Liver (tissue), 9 donors: ENCODE data around the gene TERB1. TPM values are rescaled to one million over a fixed set of nuclear protein-coding genes. Genes with fewer than 3 reads are reported as not detected.

Experiments used
- DNase-seq: peaks from one replicate; pipeline ENCODE4 v3.0.0-alpha.2; 2017; ENCODE audit warnings: low spot score
- H3K27ac ChIP-seq, 2 donors: one replicate each; pipeline ENCODE4 v1.7.0; 2013; ENCODE audit warnings: inconsistent platforms in 2 of 2, low read length in 2 of 2, control low read depth in 1 of 2, low read depth in 1 of 2, mild to moderate bottlenecking in 1 of 2
- H3K27me3 ChIP-seq, 4 donors: one replicate each; pipeline versions ENCODE4 v1.6.1 to v1.7.0; 2013; ENCODE audit warnings: low read length in 3 of 4, inconsistent platforms in 1 of 4, mild to moderate bottlenecking in 1 of 4, moderate library complexity in 1 of 4; ENCODE audit not compliant: control insufficient read depth in 4 of 4, insufficient read depth in 4 of 4
- H3K36me3 ChIP-seq, 4 donors: one replicate each; pipeline versions ENCODE4 v1.6.1 to v1.7.0; 2013; ENCODE audit warnings: low read length in 3 of 4, mild to moderate bottlenecking in 3 of 4, low read depth in 1 of 4, moderate library complexity in 1 of 4; ENCODE audit not compliant: control insufficient read depth in 4 of 4, insufficient read depth in 3 of 4
- H3K4me1 ChIP-seq, 4 donors: one replicate each; pipeline versions ENCODE4 v1.6.1 to v1.7.0; 2013; ENCODE audit warnings: low read length in 3 of 4, mild to moderate bottlenecking in 3 of 4, moderate library complexity in 1 of 4; ENCODE audit not compliant: control insufficient read depth in 4 of 4, insufficient read depth in 4 of 4
- H3K4me3 ChIP-seq, 3 donors: one replicate each; pipeline versions ENCODE4 v1.6.1 to v1.7.0; 2013; ENCODE audit warnings: low read length in 3 of 3, control low read depth in 1 of 3, low read depth in 1 of 3, mild to moderate bottlenecking in 1 of 3
- H3K9ac ChIP-seq, 2 donors: one replicate each; pipeline ENCODE4 v1.7.0; 2013; ENCODE audit warnings: low read length in 2 of 2, mild to moderate bottlenecking in 2 of 2, moderate library complexity in 2 of 2, control low read depth in 1 of 2, low read depth in 1 of 2
- H3K9me3 ChIP-seq, 4 donors: one replicate each; pipeline versions ENCODE4 v1.6.1 to v1.7.0; 2013; ENCODE audit warnings: low read length in 3 of 4; ENCODE audit not compliant: control insufficient read depth in 4 of 4
- EGR1 ChIP-seq, 2 donors: IDR thresholded peaks; 2 replicates each; pipeline ENCODE4 v1.6.1; 2016 to 2018; ENCODE audit warnings: antibody characterized with exemption in 2 of 2, low read depth in 2 of 2
- GABPA ChIP-seq, 2 donors: IDR thresholded peaks in 1 of 2; conservative IDR thresholded peaks in 1 of 2; 2 replicates each; pipeline ENCODE4 v1.6.1; 2016; ENCODE audit warnings: antibody characterized with exemption in 2 of 2, mild to moderate bottlenecking in 1 of 2, moderate library complexity in 1 of 2
- HNF4A ChIP-seq, 2 donors: conservative IDR thresholded peaks; 2 replicates each; pipeline ENCODE4 v1.6.1; 2016; ENCODE audit warnings: antibody characterized with exemption in 2 of 2, mild to moderate bottlenecking in 2 of 2
- NR2F2 ChIP-seq: IDR thresholded peaks from 2 replicates; pipeline ENCODE4 v1.6.1; 2016; ENCODE audit warnings: antibody characterized with exemption
- RAD21 ChIP-seq, 2 donors: IDR thresholded peaks; 2 replicates each; pipeline ENCODE4 v1.6.1; 2016; ENCODE audit warnings: antibody characterized with exemption in 2 of 2, mild to moderate bottlenecking in 2 of 2
- SP1 ChIP-seq: IDR thresholded peaks from 2 replicates; pipeline ENCODE4 v1.6.1; 2018; ENCODE audit warnings: antibody characterized with exemption, mild to moderate bottlenecking
- YY1 ChIP-seq: IDR thresholded peaks from 2 replicates; pipeline ENCODE4 v1.6.1; 2016; ENCODE audit warnings: antibody characterized with exemption, mild to moderate bottlenecking
- WGBS: extraction: QIAGEN DNeasy Blood & Tissue Kit; methylation state at CpG from one replicate; pipeline ENCODE4 v1.1.7; 2013; 5-methylcytosine and 5-hydroxymethylcytosine counted together
- polyA plus RNA-seq, 2 donors: library from polyadenylated mRNA; stranded (reverse) in 1 of 2; unstranded in 1 of 2; fragments of 200-250 nt in 1 of 2; fragments of >200 nt in 1 of 2; fragmentation: Nextera tagmentation in 1 of 2; extraction: Ambion mirVana in 1 of 2; gene quantifications; one replicate each; pipeline versions ENCODE4 v1.2.1 to v1.2.3, GENCODE V29; 2013 to 2015
- total RNA-seq, 2 donors: library from RNA; depleted of rRNA; stranded (reverse); fragments of >200 nt; gene quantifications; one replicate each; pipeline ENCODE4 v1.2.3, GENCODE V29; 2014
- TF ChIP-seq, protein P1 (sequence below): IDR thresholded peaks from 2 replicates; pipeline ENCODE4 v1.6.1; 2016; ENCODE audit warnings: antibody characterized with exemption
- TF ChIP-seq, protein P2 (sequence below): fragments of 150-350 bp; IDR thresholded peaks from 2 replicates; pipeline ENCODE4 v1.5.1; 2017; ENCODE audit warnings: improper control_type of control experiment, low read depth, low read length; ENCODE audit not compliant: missing input control
- TF ChIP-seq, protein P3 (sequence below): IDR thresholded peaks from 2 replicates; pipeline ENCODE4 v1.6.1; 2016; ENCODE audit warnings: antibody characterized with exemption
- TF ChIP-seq, protein P4 (sequence below): IDR thresholded peaks from 2 replicates; pipeline ENCODE4 v1.6.1; 2016; ENCODE audit warnings: antibody characterized with exemption
- donor health status: healthy.
- donor health status: healthy.
- donor health status: healthy.
- donor health status: healthy.
- donor health status: healthy.

TERB1 gene
- total and polyA plus RNA-seq, 4 donors, result 0.08 to 0.17 TPM; not detected in 2

DNA sequence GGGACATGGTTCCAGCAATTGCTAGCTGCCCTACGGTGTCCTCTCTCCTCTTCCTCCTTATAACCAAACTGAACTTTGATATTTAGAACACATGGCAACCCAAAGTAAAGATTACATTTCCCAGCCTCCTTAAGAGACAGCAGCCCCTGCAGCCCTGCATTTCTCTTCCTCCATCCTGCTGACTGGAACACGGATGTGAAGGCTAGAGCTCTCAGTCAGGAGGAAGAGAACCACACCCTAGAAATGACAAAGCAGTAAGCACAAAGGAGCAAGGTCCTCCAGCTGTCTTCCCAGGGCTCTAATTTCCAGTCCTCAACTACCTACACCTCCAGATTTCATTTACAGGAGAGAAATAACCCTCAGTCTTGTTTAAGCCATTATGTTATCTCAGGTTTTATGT is 60.9 kb downstream of the TERB1 start:
- peaks cover 0 to 26% (median 19%) of the 10 kb centered on the region in 4 donors for H3K4me1 ChIP-seq
- H3K4me3 ChIP-seq, result no peak overlapping the region
- no peaks in the 10 kb centered on the region for H3K27me3 ChIP-seq
- no peak for DNase-seq
- WGBS, result 56% methylated on average over 2 of the region's 2 CpGs
- peaks cover 10 to 28% (median 22%) of the 10 kb centered on the region in 4 donors for H3K36me3 ChIP-seq
- peak overlapping the region; percentile 72 to 80 for H3K27ac ChIP-seq
- H3K9ac ChIP-seq, result peak overlapping the region in 1 of 2 donors; percentile 17
- TF ChIP-seq NR2F2 (no peak), YY1 (no peak), GABPA (IDR thresholded peaks at IDR 0.05 in 1 of 2, conservative IDR thresholded peaks at IDR 0.05 in 1 of 2) (no peak)
- TF ChIP-seq, protein P1, sequence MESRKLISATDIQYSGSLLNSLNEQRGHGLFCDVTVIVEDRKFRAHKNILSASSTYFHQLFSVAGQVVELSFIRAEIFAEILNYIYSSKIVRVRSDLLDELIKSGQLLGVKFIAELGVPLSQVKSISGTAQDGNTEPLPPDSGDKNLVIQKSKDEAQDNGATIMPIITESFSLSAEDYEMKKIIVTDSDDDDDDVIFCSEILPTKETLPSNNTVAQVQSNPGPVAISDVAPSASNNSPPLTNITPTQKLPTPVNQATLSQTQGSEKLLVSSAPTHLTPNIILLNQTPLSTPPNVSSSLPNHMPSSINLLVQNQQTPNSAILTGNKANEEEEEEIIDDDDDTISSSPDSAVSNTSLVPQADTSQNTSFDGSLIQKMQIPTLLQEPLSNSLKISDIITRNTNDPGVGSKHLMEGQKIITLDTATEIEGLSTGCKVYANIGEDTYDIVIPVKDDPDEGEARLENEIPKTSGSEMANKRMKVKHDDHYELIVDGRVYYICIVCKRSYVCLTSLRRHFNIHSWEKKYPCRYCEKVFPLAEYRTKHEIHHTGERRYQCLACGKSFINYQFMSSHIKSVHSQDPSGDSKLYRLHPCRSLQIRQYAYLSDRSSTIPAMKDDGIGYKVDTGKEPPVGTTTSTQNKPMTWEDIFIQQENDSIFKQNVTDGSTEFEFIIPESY, result no peak
- no peaks in the 10 kb centered on the region for H3K9me3 ChIP-seq

DNA sequence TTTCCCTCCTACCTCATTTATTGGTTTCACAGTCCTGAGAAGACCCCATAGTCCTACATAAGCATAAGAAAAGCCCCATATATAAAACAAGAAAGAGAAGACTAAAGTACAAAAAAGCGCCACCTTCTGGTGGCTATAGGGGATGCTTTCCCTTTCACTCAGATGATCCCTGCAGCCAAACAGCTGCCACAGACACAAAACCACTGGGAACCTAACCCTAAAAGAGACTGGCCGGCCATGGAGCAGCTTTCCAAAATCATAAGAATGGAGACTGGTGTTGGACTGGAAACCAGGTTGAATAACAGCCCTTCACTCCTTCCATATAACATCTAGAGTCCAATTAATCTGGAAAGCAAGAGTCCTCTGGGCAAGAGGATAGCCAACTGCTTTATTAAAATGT is 61.4 kb downstream of the TERB1 start:
- Histone ChIP-seq H3K4me1 (peaks cover 0 to 26% (median 19%) of the 10 kb centered on the region in 4 donors), H3K27ac (no peak overlapping the region), H3K9ac (no peak overlapping the region), H3K27me3 (no peaks in the 10 kb centered on the region), H3K4me3 (no peak overlapping the region), H3K9me3 (no peaks in the 10 kb centered on the region), H3K36me3 (peaks cover 10 to 29% (median 22%) of the 10 kb centered on the region in 4 donors)
- DNase-seq, result no peak
- TF ChIP-seq, protein P2, sequence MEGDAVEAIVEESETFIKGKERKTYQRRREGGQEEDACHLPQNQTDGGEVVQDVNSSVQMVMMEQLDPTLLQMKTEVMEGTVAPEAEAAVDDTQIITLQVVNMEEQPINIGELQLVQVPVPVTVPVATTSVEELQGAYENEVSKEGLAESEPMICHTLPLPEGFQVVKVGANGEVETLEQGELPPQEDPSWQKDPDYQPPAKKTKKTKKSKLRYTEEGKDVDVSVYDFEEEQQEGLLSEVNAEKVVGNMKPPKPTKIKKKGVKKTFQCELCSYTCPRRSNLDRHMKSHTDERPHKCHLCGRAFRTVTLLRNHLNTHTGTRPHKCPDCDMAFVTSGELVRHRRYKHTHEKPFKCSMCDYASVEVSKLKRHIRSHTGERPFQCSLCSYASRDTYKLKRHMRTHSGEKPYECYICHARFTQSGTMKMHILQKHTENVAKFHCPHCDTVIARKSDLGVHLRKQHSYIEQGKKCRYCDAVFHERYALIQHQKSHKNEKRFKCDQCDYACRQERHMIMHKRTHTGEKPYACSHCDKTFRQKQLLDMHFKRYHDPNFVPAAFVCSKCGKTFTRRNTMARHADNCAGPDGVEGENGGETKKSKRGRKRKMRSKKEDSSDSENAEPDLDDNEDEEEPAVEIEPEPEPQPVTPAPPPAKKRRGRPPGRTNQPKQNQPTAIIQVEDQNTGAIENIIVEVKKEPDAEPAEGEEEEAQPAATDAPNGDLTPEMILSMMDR, result peak; percentile 46
- no peak for TF ChIP-seq SP1
- TF ChIP-seq RAD21 (IDR thresholded peaks at IDR 0.05), result peak; percentile 19 to 54
- TF ChIP-seq, protein P3, sequence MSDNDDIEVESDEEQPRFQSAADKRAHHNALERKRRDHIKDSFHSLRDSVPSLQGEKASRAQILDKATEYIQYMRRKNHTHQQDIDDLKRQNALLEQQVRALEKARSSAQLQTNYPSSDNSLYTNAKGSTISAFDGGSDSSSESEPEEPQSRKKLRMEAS, result no peak
- TF ChIP-seq, protein P4, sequence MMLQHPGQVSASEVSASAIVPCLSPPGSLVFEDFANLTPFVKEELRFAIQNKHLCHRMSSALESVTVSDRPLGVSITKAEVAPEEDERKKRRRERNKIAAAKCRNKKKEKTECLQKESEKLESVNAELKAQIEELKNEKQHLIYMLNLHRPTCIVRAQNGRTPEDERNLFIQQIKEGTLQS, result no peak
- no peak for TF ChIP-seq HNF4A (conservative IDR thresholded peaks at IDR 0.05)
- WGBS, result 66% methylated on average over 2 of the region's 2 CpGs

DNA sequence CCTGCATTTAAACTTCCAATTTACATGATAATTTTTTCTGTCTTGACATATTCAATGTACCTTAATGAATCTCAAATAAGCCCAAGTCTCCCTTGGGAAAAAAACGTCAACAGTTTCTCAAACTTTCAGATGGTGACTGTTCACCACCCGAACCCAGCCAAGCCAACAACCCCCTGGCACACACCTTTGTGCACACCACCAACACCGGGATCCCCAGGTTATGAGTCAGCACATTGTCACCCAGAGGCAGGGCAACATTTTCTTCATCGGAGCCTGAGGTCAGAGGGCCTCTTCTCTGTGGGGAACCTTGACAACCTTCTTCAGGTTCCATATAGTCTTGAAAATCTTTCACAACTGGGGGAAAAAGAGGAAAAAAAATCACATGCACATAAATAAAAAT is 65.5 kb downstream of the TERB1 start:
- TF ChIP-seq YY1, result no peak
- TF ChIP-seq, protein P2, result no peak
- TF ChIP-seq EGR1 (IDR thresholded peaks at IDR 0.05; ENCODE audit: low read depth in 2 of 2), result no peak

More for the DNA sequence above, 65.5 kb downstream of the TERB1 start:
- H3K4me1 ChIP-seq, result peaks cover 0 to 9% (median 6%) of the 10 kb centered on the region in 4 donors
- no peak overlapping the region for H3K27ac ChIP-seq
- no peak overlapping the region for H3K9ac ChIP-seq
- H3K9me3 ChIP-seq, result no peaks in the 10 kb centered on the region
- peaks cover 9 to 54% (median 45%) of the 10 kb centered on the region in 4 donors for H3K36me3 ChIP-seq
- 96% methylated on average over 4 of the region's 4 CpGs for WGBS
- no peak overlapping the region for H3K4me3 ChIP-seq
- DNase-seq, result no peak
- no peaks in the 10 kb centered on the region for H3K27me3 ChIP-seq
